ENCODE results near the gene PLA2G2E.
"Not testable (repeated sequence)": the region's sequence is repeated elsewhere in the genome, so short reads cannot be mapped to it uniquely, and the experiment has no call there.

PLA2G2E gene, protein sequence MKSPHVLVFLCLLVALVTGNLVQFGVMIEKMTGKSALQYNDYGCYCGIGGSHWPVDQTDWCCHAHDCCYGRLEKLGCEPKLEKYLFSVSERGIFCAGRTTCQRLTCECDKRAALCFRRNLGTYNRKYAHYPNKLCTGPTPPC

DNA sequence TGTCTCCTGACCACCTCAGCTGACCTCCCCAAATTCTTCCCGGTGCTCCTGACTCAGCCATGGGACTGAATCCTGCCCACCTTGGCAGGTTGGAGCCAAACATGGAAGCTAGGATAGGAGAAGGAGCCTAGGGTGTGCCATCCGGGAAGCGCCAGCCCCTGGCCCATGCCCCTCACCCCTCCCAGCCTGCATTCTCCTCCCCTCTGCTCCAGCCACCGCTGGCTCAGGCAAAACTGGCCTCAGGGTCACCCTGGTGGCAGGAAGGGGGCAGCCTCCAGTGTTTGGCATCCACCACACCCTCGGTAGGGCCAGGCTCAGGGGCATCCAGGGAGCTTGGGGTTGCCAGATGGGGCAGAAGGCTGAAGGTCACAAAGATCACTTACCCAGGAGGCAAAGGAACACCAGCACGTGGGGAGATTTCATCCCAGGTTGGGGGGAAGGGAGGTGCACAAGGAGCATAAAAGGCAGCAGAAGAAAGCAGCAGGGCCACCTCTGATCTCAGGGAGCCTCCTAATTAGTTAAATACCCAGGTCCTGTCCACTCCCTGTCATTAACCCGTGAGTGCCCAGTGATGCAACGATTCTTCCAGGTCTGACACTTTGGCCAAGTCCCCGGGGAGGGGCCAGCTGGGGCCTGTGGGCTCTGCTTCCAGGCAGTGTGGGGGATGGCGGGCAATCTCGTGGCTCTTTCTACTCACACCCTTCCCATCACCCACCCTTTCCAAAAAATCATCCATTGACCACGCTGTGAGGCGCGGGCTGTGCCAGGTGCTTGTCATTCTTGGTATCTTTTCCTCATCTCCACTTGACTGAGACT is at the start of gene PLA2G2E:
TSS of gene PLA2G2E (minus strand) at position 481 of the 816 bp plus-strand sequence. CDS start at position 423, 58 bp downstream.
- no peak for DNase-seq

DNA sequence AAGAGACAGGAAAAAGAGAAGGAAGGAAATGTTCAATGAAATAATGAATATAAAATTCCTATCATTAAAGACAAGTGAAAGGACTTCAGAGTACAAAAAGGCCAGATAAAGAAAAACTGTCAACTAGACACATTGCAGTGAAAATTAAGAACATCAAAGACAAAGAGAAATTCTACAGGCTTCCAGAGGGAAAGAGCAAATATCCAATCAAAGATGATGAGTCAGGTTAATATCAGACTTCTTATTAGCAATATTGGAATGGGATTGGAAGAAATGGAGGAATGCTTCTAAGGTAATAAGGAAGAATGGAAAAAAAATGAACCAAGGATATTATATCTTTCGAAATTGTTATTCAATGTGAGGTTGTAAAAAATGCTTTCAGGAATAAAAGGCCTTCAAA is 48.2 kb upstream of the PLA2G2E start:
- no peak for DNase-seq

DNA sequence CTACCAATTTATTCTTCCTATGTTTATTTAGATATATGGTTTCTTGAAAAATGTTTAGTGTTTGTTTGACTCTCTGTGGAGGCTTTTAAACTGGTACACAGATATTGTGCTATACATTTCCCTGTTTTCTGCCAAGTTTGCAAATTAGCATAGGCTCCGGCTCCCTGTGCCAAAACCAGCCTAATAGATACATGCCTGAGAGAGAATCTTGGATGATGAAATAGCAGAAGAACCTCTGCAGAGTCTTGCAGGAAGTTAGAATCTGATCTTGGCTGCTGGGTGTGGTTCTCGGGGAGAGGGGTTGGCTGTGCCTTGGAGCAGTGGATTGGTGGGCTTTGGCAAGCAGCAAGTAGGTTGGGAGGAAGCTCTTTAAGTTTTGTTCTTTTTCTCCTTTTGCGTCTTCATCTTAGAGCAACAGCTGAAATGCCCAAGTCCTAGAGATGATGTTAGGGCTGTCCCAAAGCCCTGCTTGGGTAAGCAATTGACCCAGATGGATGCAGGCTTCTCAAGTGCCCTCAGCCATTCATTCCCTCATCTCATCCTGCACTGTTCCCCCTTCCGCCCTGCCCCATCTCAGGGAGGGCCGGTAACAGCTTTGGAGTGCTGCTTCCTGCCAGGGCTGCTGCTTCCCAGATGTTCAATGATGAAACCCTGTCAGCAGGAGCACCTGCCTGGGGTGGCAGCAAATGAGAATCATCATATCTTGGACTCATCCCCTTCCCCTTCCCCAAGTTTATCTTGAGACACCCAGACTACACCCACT is 46.7 kb upstream of the PLA2G2E start:
- DNase-seq: peak; percentile 19

DNA sequence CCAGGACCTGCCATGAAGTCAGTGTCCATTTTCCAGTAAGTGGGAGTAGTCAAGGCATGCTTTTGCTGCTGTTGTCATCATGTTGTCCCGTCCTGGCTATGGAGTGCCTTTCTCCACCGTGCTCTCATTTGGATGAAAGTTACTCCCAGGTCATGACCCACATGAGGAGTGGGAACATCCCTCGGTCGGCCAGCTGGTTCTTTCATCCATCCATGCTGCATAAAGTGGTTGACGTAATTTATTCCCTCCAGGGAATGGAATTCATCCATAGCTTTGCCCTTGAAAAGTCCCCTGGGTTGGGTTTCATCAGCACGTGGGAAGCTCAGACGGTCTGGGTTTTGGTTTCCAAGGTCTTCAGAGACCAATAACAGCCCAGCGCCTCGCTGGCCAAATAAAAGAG is 44.4 kb upstream of the PLA2G2E start:
- no peak for DNase-seq

DNA sequence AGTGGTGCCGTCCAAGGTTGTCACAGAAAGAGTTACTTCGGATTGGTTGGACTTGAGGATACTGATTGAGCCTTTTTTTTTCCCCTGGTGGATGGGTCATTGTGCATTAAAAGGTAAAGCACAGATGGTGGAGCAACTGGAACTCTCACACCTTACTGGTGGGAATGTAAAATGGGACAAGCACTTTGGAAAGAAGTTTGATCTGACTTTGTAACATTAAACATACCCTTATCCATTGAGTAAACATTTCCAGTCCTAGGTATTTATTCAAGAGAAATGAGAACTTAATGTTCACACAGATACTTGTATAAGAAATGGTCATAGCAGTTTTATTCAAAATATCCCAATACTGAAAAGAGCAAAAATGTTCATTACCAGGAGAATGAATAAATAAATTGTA is 41.1 kb upstream of the PLA2G2E start:
- no peak for DNase-seq

DNA sequence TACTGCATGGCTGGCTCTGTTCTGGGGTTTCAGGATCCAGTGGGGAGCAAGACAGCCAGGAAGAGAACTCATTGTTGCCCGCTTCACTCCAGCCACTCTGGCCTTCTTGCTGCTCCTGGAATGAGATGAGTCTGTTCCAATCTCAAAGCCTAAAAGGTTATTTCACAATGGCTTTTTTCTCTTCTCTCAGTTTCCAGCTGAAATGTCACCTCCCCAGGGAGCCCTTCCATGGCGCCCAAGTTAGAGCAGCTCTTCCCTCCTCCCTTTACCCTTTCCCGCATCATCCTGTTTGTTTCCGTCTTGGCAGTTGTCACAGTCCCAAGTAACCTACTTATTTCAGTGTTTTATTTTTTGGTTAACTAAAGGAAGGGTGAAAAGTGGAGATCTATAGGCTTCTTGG is 40.2 kb upstream of the PLA2G2E start:
- no peak for DNase-seq

DNA sequence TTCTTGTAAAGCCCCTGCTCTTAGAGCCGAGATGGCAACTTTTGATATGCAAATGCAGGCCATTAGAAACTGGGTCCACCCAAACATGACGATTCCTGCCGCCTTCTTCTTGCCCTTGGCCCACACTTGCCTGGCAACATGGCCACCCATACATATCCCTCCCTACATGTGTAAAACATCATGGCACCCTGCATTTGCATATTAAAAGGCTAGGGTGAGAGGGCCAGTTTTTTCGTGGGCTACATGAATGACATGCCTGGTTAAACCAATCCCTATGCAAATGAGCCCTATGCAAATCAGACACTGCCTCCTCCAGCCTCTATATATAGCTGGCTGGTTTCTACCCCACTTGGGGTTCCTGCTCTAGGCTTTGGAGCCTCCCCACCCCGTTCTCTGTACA is 37.2 kb upstream of the PLA2G2E start:
- DNase-seq: no peak

GRCh38 chr1:19957779-19958178 is 34.4 kb upstream of the PLA2G2E start:
- DNase-seq: no peak

- no peak for DNase-seq
Observed at GRCh38 chr1:19955534-19956170, 32.2 kb upstream of the PLA2G2E start.

GRCh38 chr1:19954059-19954458 is 30.6 kb upstream of the PLA2G2E start:
- no peak for DNase-seq

DNA sequence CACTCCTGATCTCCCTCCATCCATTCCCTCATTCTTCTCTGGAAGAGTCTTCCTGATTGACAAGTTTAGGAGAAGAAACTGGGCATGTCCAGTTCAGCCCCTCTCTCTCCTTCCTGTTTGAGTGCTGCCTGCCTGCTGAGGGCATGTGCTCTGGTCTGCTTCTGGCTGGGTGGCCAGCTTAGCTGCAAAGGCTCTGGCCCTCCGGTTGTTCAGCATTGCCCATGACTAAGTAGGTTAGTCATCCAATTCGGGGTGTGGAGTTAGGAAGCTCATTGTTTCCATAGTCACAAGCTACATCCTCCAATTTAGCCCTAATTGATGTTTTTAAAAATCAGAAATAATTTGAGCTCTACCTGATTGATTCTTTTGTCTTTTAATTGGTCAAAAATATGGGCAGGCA is 25.6 kb upstream of the PLA2G2E start:
- peak; percentile 60 for DNase-seq

DNA sequence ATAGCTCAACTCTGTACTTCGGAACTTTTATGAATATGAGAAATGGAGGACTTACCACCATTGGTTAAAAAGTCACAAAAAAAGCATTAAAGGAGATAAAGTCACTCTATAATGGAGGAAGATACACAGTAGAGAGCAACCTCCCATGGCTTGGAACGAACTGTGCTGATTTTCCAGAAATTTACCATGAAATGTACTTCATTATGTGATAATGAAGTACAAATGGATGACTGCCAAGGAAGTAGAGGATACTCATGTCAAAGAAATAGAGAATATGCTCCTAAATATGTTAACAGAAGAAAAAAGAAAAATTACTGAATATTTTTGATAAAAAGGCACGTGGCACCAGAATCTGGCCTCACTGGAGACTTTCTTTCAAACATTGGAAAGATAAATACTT is 23.6 kb upstream of the PLA2G2E start:
- DNase-seq: no peak

DNA sequence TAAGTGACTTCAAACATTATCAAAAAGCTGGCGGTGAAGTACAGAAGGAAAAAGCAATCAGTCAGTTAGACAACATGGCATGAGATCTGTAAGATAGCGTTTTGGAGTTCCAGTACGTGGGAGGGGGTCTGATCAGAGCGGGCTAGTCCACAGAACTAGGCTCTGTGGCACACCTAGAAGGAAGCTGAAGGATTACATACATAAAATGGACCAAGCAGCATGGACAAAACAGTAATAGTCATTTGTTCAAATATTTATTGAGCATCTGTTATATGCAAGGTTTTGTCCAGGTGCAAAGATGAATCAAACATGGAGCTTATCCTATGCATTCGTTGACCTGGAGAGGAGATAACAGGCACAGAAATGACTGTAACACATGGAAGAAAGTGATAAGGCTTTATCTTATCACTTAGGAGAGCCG is 22.9 kb upstream of the PLA2G2E start:
- no peak for DNase-seq

- DNase-seq: no peak
Observed at GRCh38 chr1:19945914-19946313, 22.5 kb upstream of the PLA2G2E start.

DNA sequence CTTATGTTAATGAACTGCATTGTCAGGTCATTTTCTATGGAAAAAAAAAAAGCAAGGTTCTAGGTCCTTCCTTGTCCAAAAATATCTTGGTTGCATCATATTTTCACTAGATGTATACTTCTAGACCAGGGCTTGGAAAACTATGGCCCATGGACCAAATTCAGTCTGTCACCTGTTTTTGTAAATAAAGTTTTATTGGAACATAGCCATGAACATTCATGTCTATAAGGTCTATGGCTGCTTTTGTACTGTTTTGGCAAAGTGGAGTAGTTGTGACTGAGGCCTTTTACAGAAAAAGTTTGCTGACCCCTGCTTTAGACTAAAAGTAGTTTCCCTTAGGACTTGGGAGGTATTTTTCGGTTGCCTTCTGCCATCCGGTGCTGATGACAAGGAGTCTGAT is 19.2 kb upstream of the PLA2G2E start:
- no peak for DNase-seq

GRCh38 chr1:19942088-19942487 is 18.7 kb upstream of the PLA2G2E start:
- DNase-seq: no peak

GRCh38 chr1:19941206-19941568 is 17.8 kb upstream of the PLA2G2E start:
- no peak for DNase-seq

DNA sequence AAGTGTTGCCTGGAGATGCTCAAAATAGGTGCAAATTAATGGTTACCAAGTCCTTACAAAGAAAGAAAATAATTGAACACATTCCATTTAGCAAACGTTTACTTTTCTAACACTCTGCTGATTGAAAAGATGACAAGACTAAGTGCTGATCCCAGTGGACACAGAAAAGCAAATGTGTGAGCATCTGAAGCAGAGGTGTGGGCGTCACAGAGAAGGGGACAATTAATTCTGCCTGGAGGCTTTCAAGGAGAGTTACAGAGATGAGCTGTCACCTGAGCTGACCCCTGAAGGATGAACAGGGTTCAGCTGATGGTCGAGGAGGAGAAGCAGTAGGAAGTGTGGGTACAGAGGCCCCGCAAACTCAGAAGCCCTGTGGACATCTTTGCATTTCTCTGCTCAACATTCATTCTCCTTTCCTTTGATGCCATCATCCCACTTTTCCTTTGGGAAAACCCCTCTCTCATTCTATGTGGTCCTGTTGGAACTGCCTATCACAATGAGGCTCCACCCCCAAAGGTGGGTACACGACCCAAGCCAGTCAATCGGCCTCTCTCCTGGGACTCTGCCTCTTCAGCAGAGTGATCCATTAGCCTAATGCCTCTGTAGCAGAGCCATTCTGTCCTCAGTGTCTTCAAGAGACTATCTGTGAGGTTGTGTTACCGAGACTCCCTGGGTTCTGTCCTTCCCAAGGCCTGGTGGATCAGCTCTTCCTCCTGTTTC is 17.2 kb upstream of the PLA2G2E start:
- DNase-seq: no peak

- DNase-seq: no peak
Observed at GRCh38 chr1:19938472-19938871, 15.1 kb upstream of the PLA2G2E start.

DNA sequence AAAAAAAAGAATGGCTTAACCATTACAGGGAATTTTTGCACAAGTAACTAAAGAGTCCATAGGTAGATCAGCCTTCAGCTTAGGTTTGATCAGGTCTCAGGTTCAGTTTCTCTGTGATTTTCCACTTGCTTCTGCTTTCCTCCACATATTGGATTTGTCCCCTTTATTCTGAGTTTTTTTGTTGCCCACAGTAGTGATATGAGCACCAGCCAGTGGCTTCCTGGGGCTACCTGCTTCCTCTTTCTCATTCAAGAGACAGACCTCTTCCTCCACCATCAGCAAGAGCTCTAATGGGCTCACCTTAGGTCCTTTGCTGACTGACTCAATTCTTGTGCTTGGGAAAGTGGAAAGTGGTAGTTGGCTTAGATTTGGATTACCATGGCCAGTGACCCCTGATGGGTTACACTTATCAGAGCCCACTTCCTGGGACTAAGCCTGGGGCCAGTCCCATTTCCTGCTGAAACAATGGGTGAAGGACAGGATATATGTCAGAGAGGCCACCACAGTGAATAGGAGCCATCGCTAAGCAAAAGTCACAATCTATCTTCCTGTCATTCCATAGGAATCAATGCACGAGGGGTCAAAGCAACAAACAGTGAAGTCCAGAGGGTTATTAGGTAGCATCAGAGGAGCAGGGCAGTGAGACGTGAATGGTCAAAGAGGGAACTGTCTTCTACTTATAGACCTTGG is 12.8 kb upstream of the PLA2G2E start:
- DNase-seq: no peak

DNA sequence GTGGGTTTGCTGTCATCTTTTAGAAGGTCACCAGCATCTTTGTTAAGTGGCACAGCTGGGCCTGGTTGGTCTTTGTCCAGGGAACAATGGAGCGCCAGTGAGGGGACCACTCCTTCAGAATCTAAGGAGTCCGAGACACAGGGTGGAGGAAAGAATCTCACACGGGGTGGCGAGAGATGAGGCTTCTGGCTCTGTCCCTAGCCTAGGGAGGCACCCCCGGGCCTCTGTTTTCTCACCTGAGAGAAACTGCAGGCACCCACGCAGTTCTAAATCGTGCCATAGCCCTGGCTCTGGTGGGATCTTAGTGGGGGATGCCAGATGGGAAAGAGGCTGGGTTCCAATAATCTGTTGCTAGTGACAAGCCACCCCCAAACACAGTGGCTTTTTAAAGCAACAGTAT is 10.9 kb upstream of the PLA2G2E start:
- no peak for DNase-seq

DNA sequence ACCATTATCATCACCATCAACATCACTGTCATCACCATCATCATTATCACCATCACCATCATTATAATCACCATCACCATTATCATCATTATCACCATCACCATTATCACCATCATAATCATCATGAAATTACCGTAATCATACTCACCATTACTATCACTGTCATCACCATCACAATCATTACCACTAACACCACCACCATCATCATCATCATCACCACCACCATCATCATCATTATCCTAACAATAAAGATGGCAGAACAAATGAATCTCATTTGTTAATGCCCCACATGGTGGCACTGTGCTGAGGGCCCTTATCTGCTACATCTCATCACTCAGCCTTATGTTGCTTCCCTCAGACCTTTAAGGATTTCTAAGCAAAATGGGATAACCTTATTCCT is 9.4 kb upstream of the PLA2G2E start:
- no peak for DNase-seq

GRCh38 chr1:19927130-19927421 is 3.7 kb upstream of the PLA2G2E start:
- DNase-seq: not testable (repeated sequence)

Measured in fibroblast of upper back skin (primary cell).